WTC11 (cell line): ENCODE results near the gene GCFC2. TPM values are rescaled to one million over a fixed set of nuclear protein-coding genes. Genes with fewer than 3 reads are reported as not detected.

Experiments used
- ATAC-seq: fragments of 200-7000 bp; cut with Tn5 transposase; 2 replicates; pipeline ENCODE4 v1.10.0; 2021; ENCODE audit warnings: mild to moderate bottlenecking, moderate library complexity
- CTCF ChIA-PET: fragments of 300-600 bp; sonication (Branson Sonifier 250); formaldehyde crosslinking; loops from one replicate; lab custom pipeline; 2021; ENCODE audit warnings: antibody characterized with exemption; lab: Charles Lee
- POLR2A ChIA-PET: fragments of 350-600 bp; sonication (Branson Sonifier 250); formaldehyde crosslinking; loops from one replicate; lab custom pipeline; 2021; ENCODE audit warnings: antibody characterized with exemption; lab: Charles Lee
- DNase-seq: peaks from one replicate; pipeline ENCODE4 v3.0.0; 2021; ENCODE audit warnings: low spot score
- H3K27ac Mint-ChIP-seq: 2 replicates; pipeline ENCODE4 v1.8.0; 2021; ENCODE audit warnings: mixed read lengths
- H3K27me3 Mint-ChIP-seq: 2 replicates; pipeline ENCODE4 v1.8.0; 2021; ENCODE audit warnings: low read depth, mild to moderate bottlenecking, moderate library complexity, mixed read lengths
- H3K36me3 Mint-ChIP-seq: 2 replicates; pipeline ENCODE4 v1.8.0; 2021; ENCODE audit warnings: mixed read lengths
- H3K4me1 Mint-ChIP-seq: 2 replicates; pipeline ENCODE4 v1.8.0; 2022; ENCODE audit warnings: mixed read lengths
- H3K4me3 Mint-ChIP-seq: 2 replicates; pipeline ENCODE4 v1.8.0; 2021; ENCODE audit warnings: mild to moderate bottlenecking, moderate library complexity, mixed read lengths
- H3K9me3 Mint-ChIP-seq: 2 replicates; pipeline ENCODE4 v1.8.0; 2021; ENCODE audit warnings: mixed read lengths
- EMX1 ChIP-seq: fragments of 250-450 bp; sonication (Bioruptor Pico); IDR thresholded peaks from 2 replicates; pipeline ENCODE4 v1.8.0; 2021; ENCODE audit warnings: mild to moderate bottlenecking
- ESRRA ChIP-seq: sonication (generic); formaldehyde crosslinking; IDR thresholded peaks from 2 replicates; pipeline ENCODE4 v1.8.1; 2022; ENCODE audit warnings: mild to moderate bottlenecking, missing genetic modification reagents, borderline replicate concordance
- FOXK1 ChIP-seq: sonication (generic); formaldehyde crosslinking; IDR thresholded peaks from 2 replicates; pipeline ENCODE4 v1.8.0; 2022; ENCODE audit warnings: mild to moderate bottlenecking, moderate library complexity, missing genetic modification reagents
- GTF2I ChIP-seq: fragments of 250-450 bp; sonication (Bioruptor Pico); conservative IDR thresholded peaks from 2 replicates; pipeline ENCODE4 v1.4.0; 2021; ENCODE audit warnings: mild to moderate bottlenecking
- IRF2 ChIP-seq: sonication (generic); formaldehyde crosslinking; IDR thresholded peaks from 2 replicates; pipeline ENCODE4 v1.8.0; 2022; ENCODE audit warnings: low read depth, missing genetic modification reagents, borderline replicate concordance
- KAT7 ChIP-seq: sonication (generic); formaldehyde crosslinking; IDR thresholded peaks from 2 replicates; pipeline ENCODE4 v1.8.1; 2023; ENCODE audit warnings: missing genetic modification reagents, mild to moderate bottlenecking, borderline replicate concordance
- NR3C1 ChIP-seq: sonication (generic); formaldehyde crosslinking; conservative IDR thresholded peaks from 2 replicates; pipeline ENCODE4 v1.8.1; 2023; ENCODE audit warnings: low read depth, mild to moderate bottlenecking, missing genetic modification reagents
- SMAD3 ChIP-seq: sonication (generic); formaldehyde crosslinking; IDR thresholded peaks from 2 replicates; pipeline ENCODE4 v1.8.0; 2022; ENCODE audit warnings: missing genetic modification reagents, mild to moderate bottlenecking, borderline replicate concordance
- SOX15 ChIP-seq: fragments of 250-450 bp; sonication (Bioruptor Pico); IDR thresholded peaks from 2 replicates; pipeline ENCODE4 v1.9.0; 2021; ENCODE audit warnings: mild to moderate bottlenecking
- TEAD1 ChIP-seq: sonication (generic); formaldehyde crosslinking; IDR thresholded peaks from 2 replicates; pipeline ENCODE4 v1.8.0; 2022; ENCODE audit warnings: mild to moderate bottlenecking, missing genetic modification reagents
- TEAD4 ChIP-seq: sonication (generic); formaldehyde crosslinking; IDR thresholded peaks from 2 replicates; pipeline ENCODE4 v1.8.0; 2022; ENCODE audit warnings: mild to moderate bottlenecking, missing genetic modification reagents
- ZBTB21 ChIP-seq: sonication (generic); formaldehyde crosslinking; IDR thresholded peaks from 2 replicates; pipeline ENCODE4 v1.8.1; 2023; ENCODE audit warnings: mild to moderate bottlenecking, missing genetic modification reagents, borderline replicate concordance
- ZNF232 ChIP-seq: sonication (generic); formaldehyde crosslinking; IDR thresholded peaks from 2 replicates; pipeline ENCODE4 v1.8.0; 2022; ENCODE audit warnings: mild to moderate bottlenecking, missing genetic modification reagents
- ZNF263 ChIP-seq: sonication (generic); formaldehyde crosslinking; IDR thresholded peaks from 2 replicates; pipeline ENCODE4 v1.8.1; 2022; ENCODE audit warnings: low read depth, mild to moderate bottlenecking, moderate library complexity, missing genetic modification reagents
- ZNF423 ChIP-seq: fragments of 250-450 bp; sonication (Bioruptor Pico); IDR thresholded peaks from 2 replicates; pipeline ENCODE4 v2.1.2; 2022; ENCODE audit warnings: mild to moderate bottlenecking, moderate library complexity
- total RNA-seq: library from RNA; stranded (reverse); gene quantifications from 3 replicates; pipeline ENCODE4 v1.2.3, GENCODE V29; 2021
- TF ChIP-seq, protein P1 (sequence below): fragments of 250-450 bp; sonication (Bioruptor Pico); IDR thresholded peaks from 2 replicates; pipeline ENCODE4 v1.9.0; 2021; ENCODE audit warnings: mild to moderate bottlenecking
- TF ChIP-seq, protein P2 (sequence below): sonication (generic); formaldehyde crosslinking; IDR thresholded peaks from 2 replicates; pipeline ENCODE4 v1.8.0; 2023; ENCODE audit warnings: missing genetic modification reagents, mild to moderate bottlenecking, borderline replicate concordance
- TF ChIP-seq, protein P3 (sequence below): sonication (generic); formaldehyde crosslinking; IDR thresholded peaks from 2 replicates; pipeline ENCODE4 v1.8.1; 2023; ENCODE audit warnings: mild to moderate bottlenecking, moderate library complexity, missing genetic modification reagents
- TF ChIP-seq, protein P4 (sequence below): fragments of 250-450 bp; sonication (Bioruptor Pico); IDR thresholded peaks from 2 replicates; pipeline ENCODE4 v1.9.0; 2021; ENCODE audit warnings: mild to moderate bottlenecking, borderline replicate concordance
- TF ChIP-seq, protein P5 (sequence below): sonication (generic); formaldehyde crosslinking; IDR thresholded peaks from 2 replicates; pipeline ENCODE4 v1.8.1; 2022; ENCODE audit warnings: mild to moderate bottlenecking, moderate library complexity, missing genetic modification reagents

GCFC2 gene
- total RNA-seq, 1 experiment from 2014 or later: 14.4 TPM

DNA sequence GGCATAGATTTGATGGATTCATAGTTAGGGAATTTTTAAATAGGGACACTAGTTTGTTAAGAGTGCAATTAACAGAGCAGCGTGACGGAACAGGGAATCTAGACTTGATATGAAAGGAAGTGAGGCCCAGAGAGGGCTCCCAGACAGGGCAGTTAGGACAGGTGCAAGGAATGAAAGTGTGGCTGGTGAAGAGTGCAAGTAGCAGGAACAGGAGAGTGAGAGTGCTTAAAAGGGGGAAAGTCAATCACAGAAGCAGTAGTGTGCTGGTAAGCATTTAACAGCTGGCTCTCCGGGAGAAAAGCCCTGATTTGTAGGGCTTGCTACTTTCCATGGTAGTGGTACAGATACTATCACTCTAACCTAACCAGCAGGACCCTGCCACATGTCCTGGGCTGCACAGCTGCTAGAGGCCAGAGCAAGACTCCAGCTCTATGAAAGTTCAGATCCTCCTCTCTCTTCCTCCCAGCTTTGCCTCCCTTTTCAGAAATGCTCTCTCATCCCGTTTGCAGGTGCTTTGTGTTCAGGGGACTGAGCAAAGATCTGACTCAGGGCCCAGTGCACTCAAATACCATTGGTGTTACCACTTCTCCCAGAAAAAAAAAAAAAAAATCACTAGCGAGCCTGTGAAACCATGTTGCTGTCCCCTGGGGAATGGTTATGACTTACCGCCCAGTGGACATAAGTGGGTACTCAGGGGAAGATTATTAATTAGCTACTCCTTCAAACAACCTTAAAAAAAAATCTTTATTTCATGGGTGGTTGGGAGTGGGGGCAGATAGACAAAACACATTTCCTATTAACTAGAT, 18.1 kb upstream of the GCFC2 start:
- H3K27me3 Mint-ChIP-seq: no peaks in the 10 kb centered on the region
- POLR2A ChIA-PET: interaction anchor here (0.5 to 0.7 kb wide), 2 partner anchors 74 to 783 kb away, joined by 3 to 5 read pairs; no protein-coding TSS in a partner anchor
- ATAC-seq (no peak), DNase-seq (no peak)
- TF ChIP-seq ZNF232 (CRISPR knock-in tag): no peak
- CTCF ChIA-PET: interaction anchor here (0.9 to 1.2 kb wide), 4 partner anchors 18 to 871 kb away, joined by 3 read pairs; partner anchors contain the start of gene GCFC2
- H3K4me3 Mint-ChIP-seq: no peak overlapping the region
- no peak overlapping the region for H3K27ac Mint-ChIP-seq
- H3K36me3 Mint-ChIP-seq: peaks cover under 1% of the 10 kb centered on the region; the same call in 1 of the 2 replicates
- H3K9me3 Mint-ChIP-seq: peaks cover 6% of the 10 kb centered on the region; the same call in 1 of the 2 replicates
- H3K4me1 Mint-ChIP-seq: no peaks in the 10 kb centered on the region

DNA sequence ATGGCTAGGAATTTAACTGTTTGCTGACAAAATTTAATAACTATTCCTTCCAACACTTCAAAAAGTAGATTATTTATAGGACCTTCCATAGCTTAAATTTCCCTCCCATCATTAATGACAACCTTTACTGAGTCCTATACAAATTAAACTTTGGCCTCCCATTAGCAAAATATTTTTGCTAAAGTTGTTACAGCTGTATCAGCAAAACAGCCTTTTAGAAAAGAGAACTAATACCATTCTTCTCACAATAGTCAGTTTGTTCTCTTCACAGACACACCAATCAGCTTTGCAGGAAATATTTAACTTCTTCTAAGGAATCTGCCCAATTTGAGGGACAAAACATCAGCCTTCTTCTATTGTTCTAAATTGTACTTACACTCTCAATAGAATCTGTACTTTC, 12.0 kb upstream of the GCFC2 start:
- CTCF ChIA-PET: interaction anchor here (0.8 kb wide), 1 partner anchor 95 kb away, joined by 3 read pairs; no protein-coding TSS in a partner anchor
- POLR2A ChIA-PET: no interaction called here
- TF ChIP-seq TEAD1 (no peak), SOX15 (CRISPR knock-in tag) (no peak), GTF2I (CRISPR knock-in tag) (no peak), EMX1 (CRISPR knock-in tag) (no peak), SMAD3 (CRISPR knock-in tag) (no peak), ZNF263 (CRISPR knock-in tag) (no peak), ZBTB21 (CRISPR knock-in tag) (no peak), KAT7 (no peak), ESRRA (no peak), FOXK1 (no peak), TEAD4 (CRISPR knock-in tag) (no peak), IRF2 (CRISPR knock-in tag) (no peak), ZNF423 (CRISPR knock-in tag) (no peak), NR3C1 (CRISPR knock-in tag) (no peak)
- TF ChIP-seq, protein P1, sequence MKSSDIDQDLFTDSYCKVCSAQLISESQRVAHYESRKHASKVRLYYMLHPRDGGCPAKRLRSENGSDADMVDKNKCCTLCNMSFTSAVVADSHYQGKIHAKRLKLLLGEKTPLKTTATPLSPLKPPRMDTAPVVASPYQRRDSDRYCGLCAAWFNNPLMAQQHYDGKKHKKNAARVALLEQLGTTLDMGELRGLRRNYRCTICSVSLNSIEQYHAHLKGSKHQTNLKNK (CRISPR knock-in tag): no peak
- TF ChIP-seq, protein P2, sequence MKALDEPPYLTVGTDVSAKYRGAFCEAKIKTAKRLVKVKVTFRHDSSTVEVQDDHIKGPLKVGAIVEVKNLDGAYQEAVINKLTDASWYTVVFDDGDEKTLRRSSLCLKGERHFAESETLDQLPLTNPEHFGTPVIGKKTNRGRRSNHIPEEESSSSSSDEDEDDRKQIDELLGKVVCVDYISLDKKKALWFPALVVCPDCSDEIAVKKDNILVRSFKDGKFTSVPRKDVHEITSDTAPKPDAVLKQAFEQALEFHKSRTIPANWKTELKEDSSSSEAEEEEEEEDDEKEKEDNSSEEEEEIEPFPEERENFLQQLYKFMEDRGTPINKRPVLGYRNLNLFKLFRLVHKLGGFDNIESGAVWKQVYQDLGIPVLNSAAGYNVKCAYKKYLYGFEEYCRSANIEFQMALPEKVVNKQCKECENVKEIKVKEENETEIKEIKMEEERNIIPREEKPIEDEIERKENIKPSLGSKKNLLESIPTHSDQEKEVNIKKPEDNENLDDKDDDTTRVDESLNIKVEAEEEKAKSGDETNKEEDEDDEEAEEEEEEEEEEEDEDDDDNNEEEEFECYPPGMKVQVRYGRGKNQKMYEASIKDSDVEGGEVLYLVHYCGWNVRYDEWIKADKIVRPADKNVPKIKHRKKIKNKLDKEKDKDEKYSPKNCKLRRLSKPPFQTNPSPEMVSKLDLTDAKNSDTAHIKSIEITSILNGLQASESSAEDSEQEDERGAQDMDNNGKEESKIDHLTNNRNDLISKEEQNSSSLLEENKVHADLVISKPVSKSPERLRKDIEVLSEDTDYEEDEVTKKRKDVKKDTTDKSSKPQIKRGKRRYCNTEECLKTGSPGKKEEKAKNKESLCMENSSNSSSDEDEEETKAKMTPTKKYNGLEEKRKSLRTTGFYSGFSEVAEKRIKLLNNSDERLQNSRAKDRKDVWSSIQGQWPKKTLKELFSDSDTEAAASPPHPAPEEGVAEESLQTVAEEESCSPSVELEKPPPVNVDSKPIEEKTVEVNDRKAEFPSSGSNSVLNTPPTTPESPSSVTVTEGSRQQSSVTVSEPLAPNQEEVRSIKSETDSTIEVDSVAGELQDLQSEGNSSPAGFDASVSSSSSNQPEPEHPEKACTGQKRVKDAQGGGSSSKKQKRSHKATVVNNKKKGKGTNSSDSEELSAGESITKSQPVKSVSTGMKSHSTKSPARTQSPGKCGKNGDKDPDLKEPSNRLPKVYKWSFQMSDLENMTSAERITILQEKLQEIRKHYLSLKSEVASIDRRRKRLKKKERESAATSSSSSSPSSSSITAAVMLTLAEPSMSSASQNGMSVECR: no peak
- TF ChIP-seq, protein P3, sequence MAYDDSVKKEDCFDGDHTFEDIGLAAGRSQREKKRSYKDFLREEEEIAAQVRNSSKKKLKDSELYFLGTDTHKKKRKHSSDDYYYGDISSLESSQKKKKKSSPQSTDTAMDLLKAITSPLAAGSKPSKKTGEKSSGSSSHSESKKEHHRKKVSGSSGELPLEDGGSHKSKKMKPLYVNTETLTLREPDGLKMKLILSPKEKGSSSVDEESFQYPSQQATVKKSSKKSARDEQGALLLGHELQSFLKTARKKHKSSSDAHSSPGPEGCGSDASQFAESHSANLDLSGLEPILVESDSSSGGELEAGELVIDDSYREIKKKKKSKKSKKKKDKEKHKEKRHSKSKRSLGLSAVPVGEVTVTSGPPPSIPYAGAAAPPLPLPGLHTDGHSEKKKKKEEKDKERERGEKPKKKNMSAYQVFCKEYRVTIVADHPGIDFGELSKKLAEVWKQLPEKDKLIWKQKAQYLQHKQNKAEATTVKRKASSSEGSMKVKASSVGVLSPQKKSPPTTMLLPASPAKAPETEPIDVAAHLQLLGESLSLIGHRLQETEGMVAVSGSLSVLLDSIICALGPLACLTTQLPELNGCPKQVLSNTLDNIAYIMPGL (CRISPR knock-in tag): no peak
- TF ChIP-seq, protein P4, sequence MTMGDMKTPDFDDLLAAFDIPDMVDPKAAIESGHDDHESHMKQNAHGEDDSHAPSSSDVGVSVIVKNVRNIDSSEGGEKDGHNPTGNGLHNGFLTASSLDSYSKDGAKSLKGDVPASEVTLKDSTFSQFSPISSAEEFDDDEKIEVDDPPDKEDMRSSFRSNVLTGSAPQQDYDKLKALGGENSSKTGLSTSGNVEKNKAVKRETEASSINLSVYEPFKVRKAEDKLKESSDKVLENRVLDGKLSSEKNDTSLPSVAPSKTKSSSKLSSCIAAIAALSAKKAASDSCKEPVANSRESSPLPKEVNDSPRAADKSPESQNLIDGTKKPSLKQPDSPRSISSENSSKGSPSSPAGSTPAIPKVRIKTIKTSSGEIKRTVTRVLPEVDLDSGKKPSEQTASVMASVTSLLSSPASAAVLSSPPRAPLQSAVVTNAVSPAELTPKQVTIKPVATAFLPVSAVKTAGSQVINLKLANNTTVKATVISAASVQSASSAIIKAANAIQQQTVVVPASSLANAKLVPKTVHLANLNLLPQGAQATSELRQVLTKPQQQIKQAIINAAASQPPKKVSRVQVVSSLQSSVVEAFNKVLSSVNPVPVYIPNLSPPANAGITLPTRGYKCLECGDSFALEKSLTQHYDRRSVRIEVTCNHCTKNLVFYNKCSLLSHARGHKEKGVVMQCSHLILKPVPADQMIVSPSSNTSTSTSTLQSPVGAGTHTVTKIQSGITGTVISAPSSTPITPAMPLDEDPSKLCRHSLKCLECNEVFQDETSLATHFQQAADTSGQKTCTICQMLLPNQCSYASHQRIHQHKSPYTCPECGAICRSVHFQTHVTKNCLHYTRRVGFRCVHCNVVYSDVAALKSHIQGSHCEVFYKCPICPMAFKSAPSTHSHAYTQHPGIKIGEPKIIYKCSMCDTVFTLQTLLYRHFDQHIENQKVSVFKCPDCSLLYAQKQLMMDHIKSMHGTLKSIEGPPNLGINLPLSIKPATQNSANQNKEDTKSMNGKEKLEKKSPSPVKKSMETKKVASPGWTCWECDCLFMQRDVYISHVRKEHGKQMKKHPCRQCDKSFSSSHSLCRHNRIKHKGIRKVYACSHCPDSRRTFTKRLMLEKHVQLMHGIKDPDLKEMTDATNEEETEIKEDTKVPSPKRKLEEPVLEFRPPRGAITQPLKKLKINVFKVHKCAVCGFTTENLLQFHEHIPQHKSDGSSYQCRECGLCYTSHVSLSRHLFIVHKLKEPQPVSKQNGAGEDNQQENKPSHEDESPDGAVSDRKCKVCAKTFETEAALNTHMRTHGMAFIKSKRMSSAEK (CRISPR knock-in tag): no peak
- TF ChIP-seq, protein P5, sequence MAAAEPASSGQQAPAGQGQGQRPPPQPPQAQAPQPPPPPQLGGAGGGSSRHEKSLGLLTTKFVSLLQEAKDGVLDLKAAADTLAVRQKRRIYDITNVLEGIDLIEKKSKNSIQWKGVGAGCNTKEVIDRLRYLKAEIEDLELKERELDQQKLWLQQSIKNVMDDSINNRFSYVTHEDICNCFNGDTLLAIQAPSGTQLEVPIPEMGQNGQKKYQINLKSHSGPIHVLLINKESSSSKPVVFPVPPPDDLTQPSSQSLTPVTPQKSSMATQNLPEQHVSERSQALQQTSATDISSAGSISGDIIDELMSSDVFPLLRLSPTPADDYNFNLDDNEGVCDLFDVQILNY (CRISPR knock-in tag): no peak

More for the DNA sequence above, 12.0 kb upstream of the GCFC2 start:
- DNase-seq (no peak), ATAC-seq (no peak)
- H3K27me3 Mint-ChIP-seq: no peaks in the 10 kb centered on the region
- H3K9me3 Mint-ChIP-seq: peaks cover 29% of the 10 kb centered on the region
- H3K4me3 Mint-ChIP-seq: no peak overlapping the region
- no peaks in the 10 kb centered on the region for H3K4me1 Mint-ChIP-seq
- H3K36me3 Mint-ChIP-seq: peaks cover 2% of the 10 kb centered on the region; the same call in 1 of the 2 replicates
- no peak overlapping the region for H3K27ac Mint-ChIP-seq
